ENCODE data around the gene SOX13.

Gene SOX13

GRCh38 chr1:204104331-204105130 lies 31.6 kb downstream of the SOX13 start:
- no peak overlapping the region for H3K4me3 ChIP-seq (ENCODE audit: low read depth, low read length)

GRCh38 chr1:204105131-204105515 lies 32.2 kb downstream of the SOX13 start:
- no peak overlapping the region for H3K4me3 ChIP-seq (ENCODE audit: low read depth, low read length)

GRCh38 chr1:204106825-204107224 lies 33.9 kb downstream of the SOX13 start:
- H3K4me3 ChIP-seq (ENCODE audit: low read depth, low read length): no peak overlapping the region

GRCh38 chr1:204107892-204108291 lies 35.0 kb downstream of the SOX13 start:
- H3K4me3 ChIP-seq (ENCODE audit: low read depth, low read length): no peak overlapping the region

- H3K4me3 ChIP-seq (ENCODE audit: low read depth, low read length): no peak overlapping the region
Observed at GRCh38 chr1:204108312-204109141, 35.6 kb downstream of the SOX13 start.

- no peak overlapping the region for H3K4me3 ChIP-seq (ENCODE audit: low read depth, low read length)
Observed at GRCh38 chr1:204110894-204111633, 38.1 kb downstream of the SOX13 start.

- H3K4me3 ChIP-seq (ENCODE audit: low read depth, low read length): no peak overlapping the region
Observed at GRCh38 chr1:204112876-204113730, 40.2 kb downstream of the SOX13 start.

GRCh38 chr1:204113896-204114295 lies 41.0 kb downstream of the SOX13 start:
- H3K4me3 ChIP-seq (ENCODE audit: low read depth, low read length): no peak overlapping the region

- H3K4me3 ChIP-seq (ENCODE audit: low read depth, low read length): no peak overlapping the region
Observed at GRCh38 chr1:204114606-204115005, 41.7 kb downstream of the SOX13 start.

GRCh38 chr1:204115116-204115515 lies 42.2 kb downstream of the SOX13 start:
- H3K4me3 ChIP-seq (ENCODE audit: low read depth, low read length): no peak overlapping the region

GRCh38 chr1:204116539-204116938 lies 43.6 kb downstream of the SOX13 start:
- H3K4me3 ChIP-seq (ENCODE audit: low read depth, low read length): no peak overlapping the region

GRCh38 chr1:204121840-204122555 lies 49.1 kb downstream of the SOX13 start:
- H3K4me3 ChIP-seq (ENCODE audit: low read depth, low read length): no peak overlapping the region

- no peak overlapping the region for H3K4me3 ChIP-seq (ENCODE audit: low read depth, low read length)
Observed at GRCh38 chr1:204123376-204123775, 50.5 kb downstream of the SOX13 start.

- no peak overlapping the region for H3K4me3 ChIP-seq (ENCODE audit: low read depth, low read length)
Observed at GRCh38 chr1:204124639-204125038, 51.7 kb downstream of the SOX13 start.

- H3K4me3 ChIP-seq (ENCODE audit: low read depth, low read length): no peak overlapping the region
Observed at GRCh38 chr1:204125759-204126351, 52.9 kb downstream of the SOX13 start.

GRCh38 chr1:204126386-204126785 lies 53.5 kb downstream of the SOX13 start:
- no peak overlapping the region for H3K4me3 ChIP-seq (ENCODE audit: low read depth, low read length)

- no peak overlapping the region for H3K4me3 ChIP-seq (ENCODE audit: low read depth, low read length)
Observed at GRCh38 chr1:204126956-204127355, 54.0 kb downstream of the SOX13 start.

GRCh38 chr1:204127597-204128242 lies 54.8 kb downstream of the SOX13 start:
- no peak overlapping the region for H3K4me3 ChIP-seq (ENCODE audit: low read depth, low read length)

- no peak overlapping the region for H3K4me3 ChIP-seq (ENCODE audit: low read depth, low read length)
Observed at GRCh38 chr1:204128464-204128963, 55.6 kb downstream of the SOX13 start.

All from iPS-11a (cell line).